Naive thymus-derived CD8-positive, alpha-beta T cell (primary cell): ENCODE measurements around the gene FXYD5. TPM values are rescaled to one million over a fixed set of nuclear protein-coding genes. Genes with fewer than 3 reads are reported as not detected.

Experiments
- ATAC-seq, 2 donors: fragments of 150-1000 bp; cut with Tn5 transposase in 1 of 2; sonication (Bioruptor Pico), chemical (Tn5 transposase) in 1 of 2; 1 replicate in 1 of 2; 2 replicates in 1 of 2; pipeline ENCODE4 v1.10.0; 2021; ENCODE audit warnings: mild to moderate bottlenecking in 2 of 2, moderate library complexity in 2 of 2
- POLR2A ChIA-PET: fragments of 350-600 bp; sonication (Branson Sonifier 250); formaldehyde crosslinking; loops from one replicate; lab custom pipeline; 2021; ENCODE audit warnings: antibody characterized with exemption; lab: Charles Lee
- DNase-seq, 10 donors: peaks; one replicate each; pipeline versions ENCODE4 v3.0.0 to v3.0.0-alpha.2; 2020 to 2022
- H3K27ac Mint-ChIP-seq, 10 donors: one replicate each; pipeline ENCODE4 v1.8.0; 2020 to 2022; ENCODE audit warnings: mild to moderate bottlenecking in 10 of 10, mixed read lengths in 10 of 10, moderate library complexity in 4 of 10, inconsistent platforms in 1 of 10
- H3K27me3 Mint-ChIP-seq, 5 donors: one replicate each; pipeline ENCODE4 v1.8.0; 2021 to 2022; ENCODE audit warnings: mixed read lengths in 5 of 5
- H3K36me3 Mint-ChIP-seq, 3 donors: one replicate each; pipeline ENCODE4 v1.8.0; 2020 to 2022; ENCODE audit warnings: mixed read lengths in 3 of 3, mild to moderate bottlenecking in 2 of 3, inconsistent platforms in 1 of 3
- H3K4me1 Mint-ChIP-seq, 4 donors: one replicate each; pipeline ENCODE4 v1.8.0; 2021 to 2022; ENCODE audit warnings: mixed read lengths in 4 of 4
- H3K4me3 Mint-ChIP-seq, 10 donors: one replicate each; pipeline ENCODE4 v1.8.0; 2020 to 2022; ENCODE audit warnings: mild to moderate bottlenecking in 10 of 10, mixed read lengths in 10 of 10, moderate library complexity in 6 of 10, inconsistent platforms in 1 of 10
- H3K9me3 Mint-ChIP-seq, 9 donors: one replicate each; pipeline ENCODE4 v1.8.0; 2020 to 2022; ENCODE audit warnings: mixed read lengths in 9 of 9, mild to moderate bottlenecking in 3 of 9, inconsistent platforms in 1 of 9, moderate library complexity in 1 of 9
- polyA plus RNA-seq, 3 donors: library from polyadenylated mRNA; unstranded; fragments of 300-500 nt; fragmentation: Illumina TruSeq; gene quantifications; one replicate each; pipeline ENCODE4 v1.2.3, GENCODE V29; 2021
- total RNA-seq, 8 experiments: library from RNA in 2 of 8; stranded (reverse) in 2 of 8; gene quantifications; one replicate each; pipeline ENCODE4 v1.2.3 and lab custom pipeline; 2021 to 2026

Gene FXYD5
- total and polyA plus RNA-seq, 5 experiments from 2014 or later, result 281 to 544 (median 351) TPM

GRCh38 chr19:35114353-35115176 is 40.0 kb upstream of the FXYD5 start:
- Mint-ChIP-seq H3K9me3 (no peaks in the 10 kb centered on the region), H3K27me3 (peaks cover 0 to 8% (median 1%) of the 10 kb centered on the region in 5 donors), H3K4me1 (peaks cover 6 to 9% (median 8%) of the 10 kb centered on the region in 4 donors), H3K27ac (peak overlapping the region in 4 of 10 donors; percentile 1 to 79 (median 53)), H3K4me3 (peak overlapping the region in 4 of 10 donors; percentile 32 to 54 (median 44)), H3K36me3 (no peaks in the 10 kb centered on the region)
- ATAC-seq (peak; percentile 95), DNase-seq (peak; percentile 54 to 82 (median 73))
- POLR2A ChIA-PET, result interaction anchor here (1.6 kb wide), 1 partner anchor 97 kb away, joined by 4 read pairs; no protein-coding TSS in a partner anchor

GRCh38 chr19:35115177-35115951 is 39.2 kb upstream of the FXYD5 start, which contains the start of gene FXYD3:
TSS of gene FXYD3 (plus strand) at chr19:35115823. CDS start at chr19:35119377, 3,554 bp downstream.
- no peaks in the 10 kb centered on the region for H3K9me3 Mint-ChIP-seq
- POLR2A ChIA-PET, result interaction anchor here (1.6 kb wide), 1 partner anchor 96 kb away, joined by 4 read pairs; no protein-coding TSS in a partner anchor
- peaks cover 6 to 9% (median 8%) of the 10 kb centered on the region in 4 donors for H3K4me1 Mint-ChIP-seq
- no peak for ATAC-seq
- peak within 1 kb of the TSS in 4 of 10 donors; percentile 32 to 54 (median 44) for H3K4me3 Mint-ChIP-seq
- peaks cover 0 to 8% (median 1%) of the 10 kb centered on the region in 5 donors for H3K27me3 Mint-ChIP-seq
- H3K36me3 Mint-ChIP-seq, result no peaks in the 10 kb centered on the region
- DNase-seq, result peak in 1 of 10 donors; percentile 31
- H3K27ac Mint-ChIP-seq, result peak within 1 kb of the TSS in 4 of 10 donors; percentile 1 to 79 (median 60)

GRCh38 chr19:35116072-35116801 is 38.3 kb upstream of the FXYD5 start:
- Mint-ChIP-seq H3K4me1 (peaks cover 6 to 9% (median 8%) of the 10 kb centered on the region in 4 donors), H3K4me3 (no peak overlapping the region), H3K36me3 (no peaks in the 10 kb centered on the region), H3K27ac (peak overlapping the region in 2 of 10 donors; percentile 47 to 62), H3K27me3 (peaks cover 0 to 5% (median 1%) of the 10 kb centered on the region in 5 donors), H3K9me3 (no peaks in the 10 kb centered on the region)
- POLR2A ChIA-PET, result interaction anchor here (0.6 to 1.6 kb wide), 2 partner anchors 95 to 152 kb away, joined by 3 to 4 read pairs; no protein-coding TSS in a partner anchor
- ATAC-seq (no peak), DNase-seq (peak in 1 of 10 donors; percentile 55)

GRCh38 chr19:35117116-35117515 is 37.4 kb upstream of the FXYD5 start:
- H3K4me3 Mint-ChIP-seq, result no peak overlapping the region
- H3K36me3 Mint-ChIP-seq, result no peaks in the 10 kb centered on the region
- peak in 1 of 10 donors; percentile 40 for DNase-seq
- ATAC-seq, result no peak
- H3K9me3 Mint-ChIP-seq, result no peaks in the 10 kb centered on the region
- H3K27me3 Mint-ChIP-seq, result peaks cover 0 to 3% (median 1%) of the 10 kb centered on the region in 5 donors
- H3K27ac Mint-ChIP-seq, result peak overlapping the region in 3 of 10 donors; percentile 47 to 62 (median 47)
- POLR2A ChIA-PET, result interaction anchor here (0.6 kb wide), 1 partner anchor 151 kb away, joined by 3 read pairs; no protein-coding TSS in a partner anchor
- peaks cover 6 to 9% (median 8%) of the 10 kb centered on the region in 4 donors for H3K4me1 Mint-ChIP-seq

- Mint-ChIP-seq H3K9me3 (no peaks in the 10 kb centered on the region), H3K4me3 (no peak overlapping the region), H3K4me1 (peaks cover 6 to 9% (median 8%) of the 10 kb centered on the region in 4 donors), H3K27me3 (peaks cover 0 to 2% (median 0%) of the 10 kb centered on the region in 5 donors), H3K36me3 (no peaks in the 10 kb centered on the region), H3K27ac (peak overlapping the region in 1 of 10 donors; percentile 37)
- ATAC-seq, result no peak
- POLR2A ChIA-PET, result interaction anchor here (0.6 kb wide), 1 partner anchor 851 kb away, joined by 3 read pairs; no protein-coding TSS in a partner anchor
- DNase-seq, result peak in 1 of 10 donors; percentile 58
These were observed 36.7 kb upstream of the FXYD5 start for GRCh38 chr19:35117799-35118198.

GRCh38 chr19:35118268-35119020 is 36.1 kb upstream of the FXYD5 start:
- peak in 1 of 10 donors; percentile 55 for DNase-seq
- H3K27ac Mint-ChIP-seq, result peak overlapping the region in 1 of 10 donors; percentile 37
- H3K4me1 Mint-ChIP-seq, result peaks cover 6 to 9% (median 8%) of the 10 kb centered on the region in 4 donors
- H3K27me3 Mint-ChIP-seq, result peaks cover 0 to 2% (median 0%) of the 10 kb centered on the region in 5 donors
- POLR2A ChIA-PET, result interaction anchor here (0.6 kb wide), 1 partner anchor 852 kb away, joined by 3 read pairs; no protein-coding TSS in a partner anchor
- H3K4me3 Mint-ChIP-seq, result no peak overlapping the region
- H3K36me3 Mint-ChIP-seq, result no peaks in the 10 kb centered on the region
- no peaks in the 10 kb centered on the region for H3K9me3 Mint-ChIP-seq
- ATAC-seq, result no peak

- Mint-ChIP-seq H3K4me1 (peaks cover 10 to 14% (median 12%) of the 10 kb centered on the region in 4 donors), H3K27ac (no peak overlapping the region), H3K36me3 (no peaks in the 10 kb centered on the region), H3K9me3 (no peaks in the 10 kb centered on the region), H3K4me3 (no peak overlapping the region), H3K27me3 (peaks cover 0 to 2% (median 0%) of the 10 kb centered on the region in 5 donors)
- DNase-seq, result peak in 1 of 10 donors; percentile 34
- POLR2A ChIA-PET, result no interaction called here
- no peak for ATAC-seq
These were observed 35.4 kb upstream of the FXYD5 start for GRCh38 chr19:35119091-35119490.

GRCh38 chr19:35119578-35120155 is 34.9 kb upstream of the FXYD5 start:
- H3K9me3 Mint-ChIP-seq, result no peaks in the 10 kb centered on the region
- POLR2A ChIA-PET, result no interaction called here
- H3K4me1 Mint-ChIP-seq, result peaks cover 12 to 15% (median 15%) of the 10 kb centered on the region in 4 donors
- peaks cover 0 to 2% (median 0%) of the 10 kb centered on the region in 5 donors for H3K27me3 Mint-ChIP-seq
- H3K27ac Mint-ChIP-seq, result no peak overlapping the region
- DNase-seq (peak in 1 of 10 donors; percentile 9), ATAC-seq (no peak)
- H3K36me3 Mint-ChIP-seq, result no peaks in the 10 kb centered on the region
- H3K4me3 Mint-ChIP-seq, result no peak overlapping the region

GRCh38 chr19:35120492-35120891 is 34.0 kb upstream of the FXYD5 start:
- Mint-ChIP-seq H3K36me3 (no peaks in the 10 kb centered on the region), H3K27ac (no peak overlapping the region), H3K4me1 (peaks cover 12 to 15% (median 14%) of the 10 kb centered on the region in 4 donors), H3K4me3 (no peak overlapping the region), H3K9me3 (no peaks in the 10 kb centered on the region), H3K27me3 (peaks cover 0 to 2% (median 0%) of the 10 kb centered on the region in 5 donors)
- DNase-seq, result no peak
- ATAC-seq, result no peak
- POLR2A ChIA-PET, result no interaction called here

GRCh38 chr19:35120898-35121297 is 33.6 kb upstream of the FXYD5 start:
- Mint-ChIP-seq H3K36me3 (no peaks in the 10 kb centered on the region), H3K9me3 (no peaks in the 10 kb centered on the region), H3K4me1 (peaks cover 13 to 15% (median 14%) of the 10 kb centered on the region in 4 donors), H3K27me3 (peaks cover 0 to 2% (median 0%) of the 10 kb centered on the region in 5 donors), H3K27ac (peak overlapping the region in 1 of 10 donors; percentile 39), H3K4me3 (no peak overlapping the region)
- DNase-seq (no peak), ATAC-seq (no peak)
- POLR2A ChIA-PET, result no interaction called here
